GM12878 (cell line): ENCODE results near the gene C16orf90. TPM values are rescaled to one million over a fixed set of nuclear protein-coding genes. Genes with fewer than 3 reads are reported as not detected.

Experiments used
- ATAC-seq: fragments of 200-7000 bp; cut with Tn5 transposase; 3 replicates; pipeline ENCODE4 v1.9.1; 2020; ENCODE audit warnings: mild to moderate bottlenecking, moderate library complexity
- BruUV-seq: library from RNA; stranded (reverse); fragments of 400-500 nt; replicated peaks from 2 replicates; lab custom pipeline; 2021; lab: Mats Ljungman, UMichigan
- CTCF ChIA-PET: fragments of 300-600 bp; sonication (Branson Sonifier 250); formaldehyde crosslinking; extraction: SDS; loops from one replicate; lab custom pipeline; 2021; ENCODE audit warnings: inconsistent platforms; lab: Yijun Ruan, JAX
- POLR2A ChIA-PET: fragments of 350-600 bp; formaldehyde crosslinking; extraction: SDS; loops from one replicate; lab custom pipeline; 2021; ENCODE audit warnings: inconsistent platforms; lab: Charles Lee
- RAD21 ChIA-PET: fragments of 300-600 bp; sonication (Branson Sonifier 250); formaldehyde crosslinking; loops from one replicate; lab custom pipeline; 2023; ENCODE audit warnings: antibody characterized with exemption; ENCODE audit not compliant: unreplicated experiment; lab: Charles Lee
- SMC1A ChIA-PET: fragments of 300-600 bp; sonication (Branson Sonifier 250); formaldehyde crosslinking; loops from one replicate; lab custom pipeline; 2023; ENCODE audit not compliant: unreplicated experiment, uncharacterized antibody; lab: Charles Lee
- DNase-seq: peaks from one replicate; pipeline ENCODE4 v3.0.0-alpha.2; 2011; ENCODE audit warnings: low read depth, low spot score
- FAIRE-seq: peaks from 3 replicates; lab custom pipeline; 2011; peaks lifted over from hg19 to GRCh38; lab: Jason Lieb, UNC
- H2AFZ ChIP-seq: 2 replicates; pipeline ENCODE4 v1.6.0; 2011; ENCODE audit warnings: low read depth, low read length, control low read depth; ENCODE audit not compliant: control insufficient read depth
- H3K27ac ChIP-seq: 2 replicates; pipeline ENCODE4 v1.5.1; 2011; ENCODE audit warnings: control low read depth; ENCODE audit not compliant: control insufficient read depth, insufficient read depth
- H3K27me3 ChIP-seq, 2 experiments: replicated peaks in 1 of 2; 2 replicates each; pipeline versions ENCODE4 v1.6.0 to v1.6.1; 2011; ENCODE audit warnings: low read length in 1 of 2; ENCODE audit not compliant: control insufficient read depth in 2 of 2, insufficient read depth in 2 of 2
- H3K36me3 ChIP-seq, 2 experiments: 2 replicates each; pipeline ENCODE4 v1.5.1; 2011; ENCODE audit warnings: low read length in 1 of 2; ENCODE audit not compliant: control insufficient read depth in 2 of 2, insufficient read depth in 2 of 2
- H3K4me1 ChIP-seq: 2 replicates; pipeline ENCODE4 v1.6.1; 2011; ENCODE audit warnings: mild to moderate bottlenecking, low read length, moderate library complexity, mixed read lengths; ENCODE audit not compliant: control insufficient read depth, insufficient read depth
- H3K4me2 ChIP-seq: 2 replicates; pipeline ENCODE4 v1.6.0; 2011; ENCODE audit warnings: control low read depth; ENCODE audit not compliant: control insufficient read depth, insufficient read depth
- H3K4me3 ChIP-seq: fragments of 200-600 bp; sonication (generic); 2 replicates; pipeline ENCODE4 v1.5.1; 2016
- H3K79me2 ChIP-seq: 2 replicates; pipeline ENCODE4 v1.6.0; 2011; ENCODE audit warnings: low read length; ENCODE audit not compliant: control insufficient read depth, insufficient read depth
- H3K9ac ChIP-seq: 2 replicates; pipeline ENCODE4 v1.8.0; 2011; ENCODE audit warnings: low read length, control low read depth, mixed read lengths; ENCODE audit not compliant: control insufficient read depth, insufficient read depth
- H3K9me3 ChIP-seq: replicated peaks from 3 replicates; pipeline ENCODE4 v1.5.1; 2011; ENCODE audit warnings: mild to moderate bottlenecking, low read length; ENCODE audit not compliant: control insufficient read depth, insufficient read depth
- H4K20me1 ChIP-seq: 2 replicates; pipeline ENCODE4 v1.6.0; 2011; ENCODE audit not compliant: control insufficient read depth, insufficient read depth
- BHLHE40 ChIP-seq, 2 experiments: fragments of 450-650 bp in 1 of 2; IDR thresholded peaks; 2 replicates each; pipeline ENCODE4 v1.6.1; 2011 to 2017; ENCODE audit warnings: low read depth in 2 of 2, borderline replicate concordance in 1 of 2, improper control_type of control experiment in 1 of 2, low read length in 1 of 2, mild to moderate bottlenecking in 1 of 2
- BMI1 ChIP-seq: fragments of 450-650 bp; IDR thresholded peaks from 2 replicates; pipeline ENCODE4 v1.6.1; 2016; ENCODE audit warnings: mild to moderate bottlenecking, moderate library complexity, borderline replicate concordance
- BRCA1 ChIP-seq: IDR thresholded peaks from 2 replicates; pipeline ENCODE4 v1.6.1; 2011; ENCODE audit warnings: low read depth, low read length, improper control_type of control experiment
- EZH2 ChIP-seq: IDR thresholded peaks from 2 replicates; pipeline ENCODE4 v1.6.1; 2012; ENCODE audit warnings: low read depth, mild to moderate bottlenecking, control low read depth, inconsistent platforms, low read length, borderline replicate concordance; ENCODE audit not compliant: control insufficient read depth
- FOS ChIP-seq: IDR thresholded peaks from 3 replicates; pipeline ENCODE4 v1.6.1; 2011; ENCODE audit warnings: borderline replicate concordance; ENCODE audit not compliant: insufficient read length; ENCODE audit errors: extremely low read depth
- IKZF2 ChIP-seq, 2 experiments: fragments of 450-650 bp; IDR thresholded peaks; 2 replicates each; pipeline ENCODE4 v1.6.1; 2017; ENCODE audit warnings: mild to moderate bottlenecking in 2 of 2, moderate library complexity in 2 of 2
- JUNB ChIP-seq: IDR thresholded peaks from 2 replicates; pipeline ENCODE4 v1.6.1; 2016; ENCODE audit warnings: antibody characterized with exemption, mild to moderate bottlenecking
- KDM1A ChIP-seq: fragments of 200-600 bp; sonication (generic); IDR thresholded peaks from 2 replicates; pipeline ENCODE4 v1.6.1; 2016; ENCODE audit warnings: borderline replicate concordance
- MTA2 ChIP-seq: fragments of 450-650 bp; IDR thresholded peaks from 2 replicates; pipeline ENCODE4 v1.6.1; 2016; ENCODE audit warnings: low read depth, mild to moderate bottlenecking, moderate library complexity
- MTA3 ChIP-seq: IDR thresholded peaks from 2 replicates; pipeline ENCODE4 v1.6.1; 2012; ENCODE audit warnings: low read length, inconsistent platforms, borderline replicate concordance
- MYB ChIP-seq: fragments of 150-350 bp; IDR thresholded peaks from 2 replicates; pipeline ENCODE4 v1.6.1; 2014; ENCODE audit warnings: mild to moderate bottlenecking, low read depth, low read length, borderline replicate concordance
- RUNX3 ChIP-seq: IDR thresholded peaks from 2 replicates; pipeline ENCODE4 v1.6.1; 2012; ENCODE audit warnings: low read length, inconsistent platforms
- ZNF622 ChIP-seq: fragments of 450-650 bp; IDR thresholded peaks from 2 replicates; pipeline ENCODE4 v1.6.1; 2017; ENCODE audit warnings: mild to moderate bottlenecking, inconsistent platforms
- WGBS: methylation state at CpG from one replicate; pipeline ENCODE4 v1.1.6; 2016; ENCODE audit warnings: low lambda C conversion rate; ENCODE audit not compliant: insufficient replicate concordance, insufficient coverage; ENCODE audit errors: missing lambda C conversion rate; 5-methylcytosine and 5-hydroxymethylcytosine counted together
- in situ Hi-C: fragments of 300-500 bp; cut with MboI; formaldehyde crosslinking; loops from 9 replicates; pipeline ENCODE4 v1.14.3; 2018; ENCODE audit warnings: mixed read lengths
- intact Hi-C: fragments of 100-400 bp; cut with micrococcal nuclease; formaldehyde crosslinking; loops from one replicate; pipeline ENCODE4 v1.14.2; 2022; ENCODE audit not compliant: unreplicated experiment
- polyA plus RNA-seq, 11 experiments: library from polyadenylated mRNA; depleted of rRNA in 4 of 11; unstranded in 6 of 11; stranded (reverse) in 5 of 11; fragments of >200 nt; fragmentation: Nextera tagmentation in 4 of 11; fragmentation: Illumina TruSeq in 1 of 11; extraction: Ambion mirVana in 4 of 11; extraction: Trizol in 1 of 11; gene quantifications; 1 replicate in 1 of 11; 2 replicates in 10 of 11; pipeline versions ENCODE4 v1.2.1 to v1.2.3, GENCODE V29; 2011 to 2016; ENCODE audit warnings: inconsistent platforms in 2 of 11, missing spikeins in 2 of 11, low read depth in 1 of 11
- total RNA-seq, 4 experiments: library from RNA; depleted of rRNA in 3 of 4; stranded (reverse); fragments of >200 nt in 3 of 4; fragmentation: Illumina TruSeq in 1 of 4; extraction: Trizol in 1 of 4; gene quantifications; 2 replicates each; pipeline versions ENCODE4 v1.2.1 to v1.2.3, GENCODE V29; 2013 to 2021
- TF ChIP-seq, protein P1 (sequence below): fragments of 450-650 bp; formaldehyde crosslinking; IDR thresholded peaks from 2 replicates; pipeline ENCODE4 v1.4.0; 2022; ENCODE audit warnings: mild to moderate bottlenecking, moderate library complexity
- TF ChIP-seq, protein P2 (sequence below): fragments of 450-650 bp; IDR thresholded peaks from 2 replicates; pipeline ENCODE4 v1.6.1; 2016; ENCODE audit warnings: mild to moderate bottlenecking

The C16orf90 gene
- total and polyA plus RNA-seq, 10 of the 15 experiments (the other 5 are each of a cell fraction or from before 2014, with no cell fraction given): not detected

DNA sequence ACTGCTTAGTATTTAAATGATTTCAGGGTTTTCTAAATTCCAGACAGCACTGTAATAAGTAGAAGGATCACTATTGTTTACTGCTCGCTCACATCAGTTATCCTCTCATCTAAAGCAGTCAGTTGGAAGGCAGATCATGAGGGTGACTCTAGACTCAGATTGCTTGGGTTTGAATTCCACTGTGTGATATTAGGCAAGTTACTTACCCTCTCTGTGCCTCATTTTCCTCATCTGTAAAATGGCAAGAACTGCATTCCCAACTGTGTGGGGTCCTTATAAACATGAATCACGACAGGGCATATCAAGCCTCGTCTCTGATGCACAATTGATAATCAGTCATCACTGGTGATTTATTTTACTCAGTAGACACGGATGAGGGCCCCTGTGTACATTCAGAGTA lies 20.6 kb upstream of the C16orf90 start:
- TF ChIP-seq MYB (no peak), KDM1A (no peak), BRCA1 (no peak), IKZF2 (IDR thresholded peaks at IDR 0.05) (no peak), EZH2 (no peak), BMI1 (no peak), MTA3 (no peak), FOS (no peak), MTA2 (no peak), RUNX3 (no peak), BHLHE40 (IDR thresholded peaks at IDR 0.05; ENCODE audit: borderline replicate concordance in 1 of 2, low read depth in 2 of 2, low read length in 1 of 2) (no peak), ZNF622 (no peak), JUNB (no peak)
- TF ChIP-seq, protein P1, sequence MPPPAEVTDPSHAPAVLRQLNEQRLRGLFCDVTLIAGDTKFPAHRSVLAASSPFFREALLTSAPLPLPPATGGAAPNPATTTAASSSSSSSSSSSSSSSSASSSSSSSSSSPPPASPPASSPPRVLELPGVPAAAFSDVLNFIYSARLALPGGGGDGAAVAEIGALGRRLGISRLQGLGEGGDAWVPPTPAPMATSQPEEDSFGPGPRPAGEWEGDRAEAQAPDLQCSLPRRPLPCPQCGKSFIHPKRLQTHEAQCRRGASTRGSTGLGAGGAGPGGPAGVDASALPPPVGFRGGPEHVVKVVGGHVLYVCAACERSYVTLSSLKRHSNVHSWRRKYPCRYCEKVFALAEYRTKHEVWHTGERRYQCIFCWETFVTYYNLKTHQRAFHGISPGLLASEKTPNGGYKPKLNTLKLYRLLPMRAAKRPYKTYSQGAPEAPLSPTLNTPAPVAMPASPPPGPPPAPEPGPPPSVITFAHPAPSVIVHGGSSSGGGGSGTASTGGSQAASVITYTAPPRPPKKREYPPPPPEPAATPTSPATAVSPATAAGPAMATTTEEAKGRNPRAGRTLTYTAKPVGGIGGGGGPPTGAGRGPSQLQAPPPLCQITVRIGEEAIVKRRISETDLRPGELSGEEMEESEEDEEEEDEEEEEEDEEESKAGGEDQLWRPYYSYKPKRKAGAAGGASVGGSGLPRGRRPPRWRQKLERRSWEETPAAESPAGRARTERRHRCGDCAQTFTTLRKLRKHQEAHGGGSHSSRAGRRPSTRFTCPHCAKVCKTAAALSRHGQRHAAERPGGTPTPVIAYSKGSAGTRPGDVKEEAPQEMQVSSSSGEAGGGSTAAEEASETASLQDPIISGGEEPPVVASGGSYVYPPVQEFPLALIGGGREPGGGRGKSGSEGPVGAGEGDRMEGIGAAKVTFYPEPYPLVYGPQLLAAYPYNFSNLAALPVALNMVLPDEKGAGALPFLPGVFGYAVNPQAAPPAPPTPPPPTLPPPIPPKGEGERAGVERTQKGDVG (CRISPR knock-in tag): no peak
- TF ChIP-seq, protein P2, sequence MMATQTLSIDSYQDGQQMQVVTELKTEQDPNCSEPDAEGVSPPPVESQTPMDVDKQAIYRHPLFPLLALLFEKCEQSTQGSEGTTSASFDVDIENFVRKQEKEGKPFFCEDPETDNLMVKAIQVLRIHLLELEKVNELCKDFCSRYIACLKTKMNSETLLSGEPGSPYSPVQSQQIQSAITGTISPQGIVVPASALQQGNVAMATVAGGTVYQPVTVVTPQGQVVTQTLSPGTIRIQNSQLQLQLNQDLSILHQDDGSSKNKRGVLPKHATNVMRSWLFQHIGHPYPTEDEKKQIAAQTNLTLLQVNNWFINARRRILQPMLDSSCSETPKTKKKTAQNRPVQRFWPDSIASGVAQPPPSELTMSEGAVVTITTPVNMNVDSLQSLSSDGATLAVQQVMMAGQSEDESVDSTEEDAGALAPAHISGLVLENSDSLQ: no peak
- TF ChIP-seq, all 136 proteins: peak for 0
- H3K4me3 ChIP-seq: no peak overlapping the region
- POLR2A ChIA-PET: no interaction called here
- DNase-seq (no peak), ATAC-seq (no peak), FAIRE-seq (no peak)
- no TSS peak for BruUV-seq
- H3K9ac ChIP-seq: no peak overlapping the region
- RAD21 ChIA-PET: no interaction called here
- H3K27me3 ChIP-seq: no peaks in the 10 kb centered on the region
- H3K27ac ChIP-seq: no peak overlapping the region
- H3K9me3 ChIP-seq: no peaks in the 10 kb centered on the region
- intact Hi-C loops (no loop called here), in situ Hi-C loops (no loop called here)
- no peaks in the 10 kb centered on the region for H4K20me1 ChIP-seq
- SMC1A ChIA-PET: no interaction called here
- CTCF ChIA-PET: no interaction called here
- WGBS: 97% methylated on average over 4 of the region's 4 CpGs
- H3K4me1 ChIP-seq: no peaks in the 10 kb centered on the region
- H3K4me2 ChIP-seq: no peak overlapping the region
- no peaks in the 10 kb centered on the region for H3K79me2 ChIP-seq
- H2AFZ ChIP-seq: no peak overlapping the region
- H3K36me3 ChIP-seq: peaks cover 0 to 3% of the 10 kb centered on the region in 2 experiments; a peak in 2 of 4 replicates
